SK-N-MC (cell line): Measurements from ENCODE around the gene TBL1XR1.
A peak's percentile ranks its signal among the peaks of the same experiment; 100 is the strongest.

ENCODE experiments used
- DNase-seq: peaks from one replicate; pipeline ENCODE4 v3.0.0-alpha.2; 2011; ENCODE audit warnings: low read depth, low spot score
- H3K27ac ChIP-seq: fragments of 200-600 bp; sonication (generic); 2 replicates; pipeline ENCODE4 v1.5.1; 2016; ENCODE audit warnings: mixed run types
- H3K36me3 ChIP-seq: fragments of 200-600 bp; sonication (generic); 2 replicates; pipeline ENCODE4 v1.6.1; 2017; ENCODE audit warnings: antibody characterized with exemption, low read length, mixed read lengths; ENCODE audit not compliant: insufficient read depth
- H3K4me3 ChIP-seq: fragments of 200-600 bp; sonication (generic); 2 replicates; pipeline ENCODE4 v1.5.1; 2016
- H3K9ac ChIP-seq: fragments of 200-600 bp; sonication (generic); 2 replicates; pipeline ENCODE4 v1.8.0; 2017; ENCODE audit warnings: mixed run types, mixed read lengths; ENCODE audit not compliant: insufficient read length
- H3K9me3 ChIP-seq: fragments of 200-600 bp; sonication (generic); 2 replicates; pipeline ENCODE4 v1.6.1; 2017; ENCODE audit warnings: low read depth, mild to moderate bottlenecking, antibody characterized with exemption, low read length, moderate library complexity, mixed read lengths
- EZH2 ChIP-seq: fragments of 200-600 bp; sonication (generic); IDR thresholded peaks from one replicate; pipeline ENCODE4 v1.6.1; 2017; ENCODE audit warnings: antibody characterized with exemption
- FOXP2 ChIP-seq: optimal IDR thresholded peaks from 2 replicates; pipeline ENCODE3; 2011; ENCODE audit warnings: mild to moderate bottlenecking, moderate library complexity; ENCODE audit not compliant: insufficient read depth; ENCODE audit errors: extremely low read length, control extremely low read depth
- POLR2AphosphoS5 ChIP-seq: IDR thresholded peaks from 2 replicates; pipeline ENCODE4 v1.6.1; 2012; ENCODE audit warnings: mild to moderate bottlenecking, low read depth, low read length, borderline replicate concordance

Gene TBL1XR1

GRCh38 chr3:177107461-177108239, 89.6 kb downstream of the TBL1XR1 start:
- peaks cover 2% of the 10 kb centered on the region; the same call in 1 of the 2 replicates for H3K9me3 ChIP-seq
- DNase-seq = no peak
- no peak overlapping the region for H3K4me3 ChIP-seq
- no peak overlapping the region for H3K9ac ChIP-seq
- peak overlapping the region; percentile 52; the same call in 1 of the 2 replicates for H3K27ac ChIP-seq
- peaks cover 35% of the 10 kb centered on the region for H3K36me3 ChIP-seq
- TF ChIP-seq FOXP2 = no peak
- TF ChIP-seq POLR2AphosphoS5 = no peak
- no peak for TF ChIP-seq EZH2

GRCh38 chr3:177106594-177106993, 90.7 kb downstream of the TBL1XR1 start:
- peaks cover 40% of the 10 kb centered on the region for H3K36me3 ChIP-seq
- no peak overlapping the region for H3K9ac ChIP-seq
- H3K27ac ChIP-seq = 0 out of 2 replicates have a peak overlapping the region, but pooled peaks have one; percentile 9

GRCh38 chr3:177106184-177106583, 91.1 kb downstream of the TBL1XR1 start:
- Histone ChIP-seq H3K4me3 (no peak overlapping the region), H3K9ac (no peak overlapping the region), H3K27ac (0 out of 2 replicates have a peak overlapping the region, but pooled peaks have one; percentile 9), H3K9me3 (peaks cover 2% of the 10 kb centered on the region; the same call in 1 of the 2 replicates), H3K36me3 (peaks cover 42% of the 10 kb centered on the region)
- DNase-seq = no peak
- TF ChIP-seq FOXP2 (no peak), EZH2 (no peak), POLR2AphosphoS5 (no peak)

More at GRCh38 chr3:177106594-177106993, 90.7 kb downstream of the TBL1XR1 start:
- DNase-seq = no peak
- no peak overlapping the region for H3K4me3 ChIP-seq
- peaks cover 2% of the 10 kb centered on the region; the same call in 1 of the 2 replicates for H3K9me3 ChIP-seq
- TF ChIP-seq POLR2AphosphoS5 = no peak
- no peak for TF ChIP-seq FOXP2
- no peak for TF ChIP-seq EZH2

- TF ChIP-seq POLR2AphosphoS5 (no peak), EZH2 (no peak), FOXP2 (no peak)
- peaks cover 2% of the 10 kb centered on the region; the same call in 1 of the 2 replicates for H3K9me3 ChIP-seq
- no peak overlapping the region for H3K4me3 ChIP-seq
- peaks cover 40% of the 10 kb centered on the region for H3K36me3 ChIP-seq
- H3K9ac ChIP-seq = no peak overlapping the region
- H3K27ac ChIP-seq = no peak overlapping the region
- DNase-seq = no peak
These were observed 91.7 kb downstream of the TBL1XR1 start for GRCh38 chr3:177105623-177106022.

GRCh38 chr3:177104299-177104992, 92.8 kb downstream of the TBL1XR1 start:
- Histone ChIP-seq H3K9ac (no peak overlapping the region), H3K36me3 (peaks cover 37% of the 10 kb centered on the region), H3K4me3 (no peak overlapping the region), H3K9me3 (peaks cover 2% of the 10 kb centered on the region; the same call in 1 of the 2 replicates), H3K27ac (no peak overlapping the region)
- DNase-seq = no peak
- TF ChIP-seq POLR2AphosphoS5 (no peak), EZH2 (no peak), FOXP2 (no peak)

- TF ChIP-seq FOXP2 = no peak
- no peak for TF ChIP-seq EZH2
- TF ChIP-seq POLR2AphosphoS5 = no peak
- H3K27ac ChIP-seq = no peak overlapping the region
- no peak for DNase-seq
These were observed 94.7 kb downstream of the TBL1XR1 start for GRCh38 chr3:177102553-177102952.

GRCh38 chr3:177098551-177098950, 98.7 kb downstream of the TBL1XR1 start:
- H3K27ac ChIP-seq = no peak overlapping the region
- H3K9me3 ChIP-seq = peaks cover 18% of the 10 kb centered on the region
- no peak overlapping the region for H3K9ac ChIP-seq
- H3K4me3 ChIP-seq = no peak overlapping the region
- H3K36me3 ChIP-seq = peaks cover 62% of the 10 kb centered on the region
- DNase-seq = no peak
- TF ChIP-seq POLR2AphosphoS5 (no peak), EZH2 (no peak), FOXP2 (no peak)

More at GRCh38 chr3:177102553-177102952, 94.7 kb downstream of the TBL1XR1 start:
- H3K36me3 ChIP-seq = peaks cover 41% of the 10 kb centered on the region
- no peaks in the 10 kb centered on the region; the same call in 1 of the 2 replicates for H3K9me3 ChIP-seq
- no peak overlapping the region for H3K4me3 ChIP-seq
- H3K9ac ChIP-seq = no peak overlapping the region

GRCh38 chr3:177096615-177097014, 100.7 kb downstream of the TBL1XR1 start:
- Histone ChIP-seq H3K27ac (no peak overlapping the region), H3K4me3 (no peak overlapping the region), H3K9ac (no peak overlapping the region), H3K36me3 (peaks cover 64% of the 10 kb centered on the region), H3K9me3 (peaks cover 30% of the 10 kb centered on the region)
- TF ChIP-seq FOXP2 = no peak
- no peak for TF ChIP-seq POLR2AphosphoS5
- no peak for TF ChIP-seq EZH2
- no peak for DNase-seq
